HEK293T (cell line): ENCODE results near the gene SLC25A48.

ENCODE experiments used
- CTCF ChIA-PET: fragments of 350-600 bp; formaldehyde crosslinking; extraction: SDS; loops from one replicate; lab custom pipeline; 2021; ENCODE audit warnings: antibody characterized with exemption, inconsistent platforms; lab: Yijun Ruan, JAX
- POLR2A ChIA-PET: fragments of 350-600 bp; formaldehyde crosslinking; extraction: SDS; loops from one replicate; lab custom pipeline; 2020; ENCODE audit warnings: antibody characterized with exemption, inconsistent platforms; lab: Yijun Ruan, JAX
- DNase-seq: peaks from one replicate; pipeline ENCODE4 v3.0.0; 2012; ENCODE audit warnings: mixed read lengths; ENCODE audit errors: extremely low spot score
- ARNT ChIP-seq: fragments of 450-650 bp; IDR thresholded peaks from 2 replicates; pipeline ENCODE4 v1.6.1; 2017; ENCODE audit warnings: mild to moderate bottlenecking
- BHLHE40 ChIP-seq: fragments of 450-650 bp; IDR thresholded peaks from 2 replicates; pipeline ENCODE4 v1.6.1; 2016; ENCODE audit warnings: mild to moderate bottlenecking, moderate library complexity, borderline replicate concordance
- CTBP1 ChIP-seq: fragments of 450-650 bp; IDR thresholded peaks from 2 replicates; pipeline ENCODE4 v1.6.1; 2016; ENCODE audit warnings: borderline replicate concordance
- ELF4 ChIP-seq: fragments of 450-650 bp; IDR thresholded peaks from 2 replicates; pipeline ENCODE4 v1.6.1; 2017; ENCODE audit warnings: antibody characterized with exemption
- FOXA1 ChIP-seq: fragments of 450-650 bp; IDR thresholded peaks from 2 replicates; pipeline ENCODE4 v1.6.1; 2016; ENCODE audit warnings: mild to moderate bottlenecking
- FOXK2 ChIP-seq: fragments of 450-650 bp; IDR thresholded peaks from 2 replicates; pipeline ENCODE4 v1.6.1; 2016; ENCODE audit warnings: mild to moderate bottlenecking
- FOXM1 ChIP-seq: fragments of 450-650 bp; IDR thresholded peaks from 2 replicates; pipeline ENCODE4 v1.6.1; 2017; ENCODE audit warnings: mild to moderate bottlenecking, borderline replicate concordance
- HDGF ChIP-seq: fragments of 450-650 bp; IDR thresholded peaks from 2 replicates; pipeline ENCODE4 v1.6.1; 2017; ENCODE audit warnings: antibody characterized with exemption, borderline replicate concordance
- L3MBTL2 ChIP-seq: fragments of 450-650 bp; conservative IDR thresholded peaks from 2 replicates; pipeline ENCODE4 v1.6.1; 2016; ENCODE audit warnings: mild to moderate bottlenecking
- LEF1 ChIP-seq: fragments of 450-650 bp; IDR thresholded peaks from 2 replicates; pipeline ENCODE4 v1.6.1; 2017; ENCODE audit warnings: mild to moderate bottlenecking, borderline replicate concordance
- NFRKB ChIP-seq: fragments of 450-650 bp; IDR thresholded peaks from 2 replicates; pipeline ENCODE4 v1.6.1; 2016; ENCODE audit warnings: mild to moderate bottlenecking, moderate library complexity
- SP1 ChIP-seq: fragments of 450-650 bp; IDR thresholded peaks from 2 replicates; pipeline ENCODE4 v1.6.1; 2017
- SUZ12 ChIP-seq: fragments of 450-650 bp; IDR thresholded peaks from 2 replicates; pipeline ENCODE4 v1.6.1; 2016; ENCODE audit warnings: mild to moderate bottlenecking
- TARDBP ChIP-seq: fragments of 450-650 bp; IDR thresholded peaks from 2 replicates; pipeline ENCODE4 v1.6.1; 2016
- ZNF384 ChIP-seq: fragments of 450-650 bp; IDR thresholded peaks from 2 replicates; pipeline ENCODE4 v1.6.1; 2016
- TF ChIP-seq, protein P1 (sequence below): fragments of 450-650 bp; IDR thresholded peaks from 2 replicates; pipeline ENCODE4 v1.6.1; 2016

Gene SLC25A48

GRCh38 chr5:135839566-135839965 lies 5.1 kb downstream of the SLC25A48 start:
- no peak for DNase-seq
- TF ChIP-seq CTBP1 (no peak), FOXA1 (no peak), NFRKB (no peak), SP1 (no peak), SUZ12 (no peak), TARDBP (no peak), HDGF (no peak), FOXK2 (no peak), ELF4 (no peak), FOXM1 (no peak), ZNF384 (no peak), ARNT (no peak), LEF1 (no peak), L3MBTL2 (no peak), BHLHE40 (no peak)
- TF ChIP-seq, protein P1, sequence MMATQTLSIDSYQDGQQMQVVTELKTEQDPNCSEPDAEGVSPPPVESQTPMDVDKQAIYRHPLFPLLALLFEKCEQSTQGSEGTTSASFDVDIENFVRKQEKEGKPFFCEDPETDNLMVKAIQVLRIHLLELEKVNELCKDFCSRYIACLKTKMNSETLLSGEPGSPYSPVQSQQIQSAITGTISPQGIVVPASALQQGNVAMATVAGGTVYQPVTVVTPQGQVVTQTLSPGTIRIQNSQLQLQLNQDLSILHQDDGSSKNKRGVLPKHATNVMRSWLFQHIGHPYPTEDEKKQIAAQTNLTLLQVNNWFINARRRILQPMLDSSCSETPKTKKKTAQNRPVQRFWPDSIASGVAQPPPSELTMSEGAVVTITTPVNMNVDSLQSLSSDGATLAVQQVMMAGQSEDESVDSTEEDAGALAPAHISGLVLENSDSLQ = no peak
- POLR2A ChIA-PET = no interaction called here
- CTCF ChIA-PET = interaction anchor here (2.6 kb wide), 1 partner anchor 9 kb away, joined by 7 read pairs; no protein-coding TSS in a partner anchor

GRCh38 chr5:135840959-135841358 lies 6.5 kb downstream of the SLC25A48 start:
- CTCF ChIA-PET = no interaction called here

GRCh38 chr5:135842737-135843136 lies 8.3 kb downstream of the SLC25A48 start:
- TF ChIP-seq SUZ12 = no peak
- TF ChIP-seq ZNF384 = no peak
- TF ChIP-seq FOXM1 = no peak
- TF ChIP-seq FOXK2 = no peak
- TF ChIP-seq SP1 = no peak
- no peak for TF ChIP-seq TARDBP
- no peak for TF ChIP-seq CTBP1
- TF ChIP-seq FOXA1 = no peak
- TF ChIP-seq NFRKB = no peak
- no peak for TF ChIP-seq ARNT
- no peak for TF ChIP-seq BHLHE40
- no peak for TF ChIP-seq LEF1
- TF ChIP-seq, protein P1 = no peak
- no peak for TF ChIP-seq HDGF
- ChIA-PET POLR2A (no interaction called here), CTCF (interaction anchor here (2.3 kb wide), 1 partner anchor 8 kb away, joined by 7 read pairs; no protein-coding TSS in a partner anchor)
- DNase-seq = no peak

More at GRCh38 chr5:135840959-135841358, 6.5 kb downstream of the SLC25A48 start:
- no peak for DNase-seq
- POLR2A ChIA-PET = no interaction called here
- no peak for TF ChIP-seq ELF4
- TF ChIP-seq ZNF384 = no peak

GRCh38 chr5:135843571-135844337 lies 9.3 kb downstream of the SLC25A48 start:
- POLR2A ChIA-PET = interaction anchor here (0.6 kb wide), 1 partner anchor 166 kb away, joined by 3 read pairs; no protein-coding TSS in a partner anchor
- TF ChIP-seq BHLHE40 (no peak), TARDBP (no peak), SP1 (no peak), ZNF384 (no peak), SUZ12 (no peak), ELF4 (no peak), FOXK2 (no peak), CTBP1 (no peak), FOXA1 (no peak), HDGF (no peak), ARNT (no peak), L3MBTL2 (no peak), LEF1 (no peak), FOXM1 (no peak), NFRKB (no peak)
- TF ChIP-seq, protein P1 = no peak
- DNase-seq = no peak
- CTCF ChIA-PET = interaction anchor here (2.3 kb wide), 1 partner anchor 9 kb away, joined by 7 read pairs; no protein-coding TSS in a partner anchor

DNA sequence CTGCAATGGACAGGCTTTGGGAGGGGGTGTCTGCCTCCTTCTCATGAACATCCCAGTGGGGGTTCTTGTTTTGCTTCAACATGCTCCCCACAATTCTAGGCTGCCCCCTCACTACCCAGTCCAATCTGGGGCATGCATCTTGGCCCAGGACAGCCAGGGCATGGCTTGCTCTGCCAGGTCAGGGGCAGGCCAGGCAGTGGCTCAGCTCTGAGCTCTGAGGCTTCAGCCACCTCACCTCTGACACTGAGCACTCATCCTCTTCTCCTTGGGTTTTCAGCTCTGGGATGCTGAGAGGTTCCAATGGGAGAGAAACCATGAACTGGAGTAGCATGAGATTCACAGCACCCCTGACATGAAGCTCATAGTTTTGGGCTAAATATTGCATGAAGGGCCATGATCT lies 11.8 kb downstream of the SLC25A48 start:
- CTCF ChIA-PET = no interaction called here
- TF ChIP-seq FOXK2 (no peak), TARDBP (no peak), FOXA1 (no peak)
- POLR2A ChIA-PET = no interaction called here
- DNase-seq = no peak

DNA sequence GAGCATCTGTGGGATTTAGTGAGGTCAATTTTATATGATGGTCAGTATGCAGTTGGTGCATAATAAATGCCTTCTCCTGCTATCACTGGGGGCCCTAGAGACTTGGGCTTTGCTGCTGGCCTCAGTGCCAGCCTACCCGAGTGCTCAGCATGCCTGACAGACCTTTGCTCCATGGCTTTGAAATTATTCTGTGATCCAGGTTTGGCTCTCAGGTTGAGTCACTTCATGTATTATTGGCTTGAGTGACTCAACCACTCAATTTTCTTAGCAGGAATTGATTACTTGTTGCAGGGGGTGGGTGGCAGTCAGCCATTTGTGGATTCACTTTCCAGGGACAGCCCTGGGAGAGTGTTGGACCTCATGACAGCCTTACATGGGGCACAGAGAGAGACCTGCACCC lies 13.5 kb downstream of the SLC25A48 start:
- CTCF ChIA-PET = no interaction called here
- no peak for DNase-seq
- no peak for TF ChIP-seq SUZ12
- TF ChIP-seq ELF4 = no peak
- POLR2A ChIA-PET = no interaction called here

DNA sequence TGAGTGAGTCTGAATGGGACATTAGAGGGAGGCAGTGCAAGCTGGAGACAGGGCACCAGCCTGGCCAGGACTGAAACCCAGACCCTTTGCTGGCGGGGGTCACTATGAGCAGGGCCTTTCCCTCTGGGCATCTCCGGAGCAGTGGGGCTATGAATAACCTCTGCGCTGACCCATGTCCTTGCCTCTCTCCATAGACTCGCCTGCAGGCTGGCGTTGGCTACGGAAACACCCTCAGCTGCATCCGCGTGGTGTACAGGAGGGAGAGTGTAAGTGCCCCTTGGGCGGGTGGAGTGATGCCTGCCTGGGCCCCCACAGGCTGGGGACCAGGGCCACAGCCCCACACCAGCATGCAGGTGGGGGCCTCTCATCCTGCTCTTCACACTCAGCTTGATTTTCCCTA lies 15.8 kb downstream of the SLC25A48 start:
- POLR2A ChIA-PET = no interaction called here
- no peak for TF ChIP-seq ARNT
- no peak for TF ChIP-seq LEF1
- no peak for TF ChIP-seq TARDBP
- TF ChIP-seq NFRKB = no peak
- no peak for TF ChIP-seq ZNF384
- TF ChIP-seq FOXM1 = no peak
- no peak for TF ChIP-seq SP1
- TF ChIP-seq ELF4 = no peak
- TF ChIP-seq BHLHE40 = no peak
- TF ChIP-seq, protein P1 = no peak
- no peak for TF ChIP-seq CTBP1
- TF ChIP-seq FOXK2 = no peak
- TF ChIP-seq SUZ12 = no peak
- no peak for TF ChIP-seq L3MBTL2
- DNase-seq = no peak
- CTCF ChIA-PET = no interaction called here
